OCI-LY3 (cell line): ENCODE results near the gene NEUROD2.

Experiments used
- H2AFZ ChIP-seq: fragments of 200-600, 300-600 bp; shearing (Covaris generic); 2 replicates; pipeline ENCODE4 v1.6.0; 2014; ENCODE audit warnings: antibody characterized with exemption, low read depth, low read length
- H3K27ac ChIP-seq: fragments of 200-600, 300-600 bp; sonication (generic); 2 replicates; pipeline ENCODE4 v1.5.1; 2014; ENCODE audit warnings: mild to moderate bottlenecking, low read length, moderate library complexity, mixed read lengths
- H3K27me3 ChIP-seq: fragments of 200-600, 300-600 bp; sonication (generic); 2 replicates; pipeline ENCODE4 v1.6.1; 2014; ENCODE audit warnings: low read depth, low read length, mixed read lengths
- H3K36me3 ChIP-seq: fragments of 200-600, 300-600 bp; sonication (generic); replicated peaks from 2 replicates; pipeline ENCODE3; 2014; ENCODE audit warnings: low read depth, low read length, mixed read lengths
- H3K4me1 ChIP-seq: fragments of 300-600, 200-600 bp; sonication (generic); 2 replicates; pipeline ENCODE4 v1.6.1; 2014; ENCODE audit warnings: low read length, mixed read lengths
- H3K4me2 ChIP-seq: fragments of 200-600, 300-600 bp; sonication (generic); 2 replicates; pipeline ENCODE4 v1.6.1; 2014; ENCODE audit warnings: low read length, mixed read lengths
- H3K4me3 ChIP-seq: fragments of 300-600, 200-600 bp; sonication (generic); 2 replicates; pipeline ENCODE4 v1.5.1; 2014; ENCODE audit warnings: antibody characterized with exemption, mild to moderate bottlenecking, low read length, moderate library complexity
- H3K79me2 ChIP-seq: fragments of 300-600, 200-600 bp; shearing (Covaris generic); 2 replicates; pipeline ENCODE4 v1.6.1; 2014; ENCODE audit warnings: mild to moderate bottlenecking, low read length, mixed read lengths
- H3K9ac ChIP-seq: fragments of 300-600, 200-600 bp; shearing (Covaris generic); 2 replicates; pipeline ENCODE4 v1.6.0; 2014; ENCODE audit warnings: mild to moderate bottlenecking, low read length, moderate library complexity
- H3K9me3 ChIP-seq: fragments of 200-600, 300-600 bp; shearing (Covaris generic); 2 replicates; pipeline ENCODE4 v1.6.1; 2014; ENCODE audit warnings: low read length, mixed read lengths; ENCODE audit not compliant: insufficient read depth
- H4K20me1 ChIP-seq: fragments of 200-600, 300-600 bp; sonication (generic); 2 replicates; pipeline ENCODE4 v1.6.1; 2016; ENCODE audit warnings: low read length, mixed read lengths; ENCODE audit not compliant: insufficient read depth
- CTCF ChIP-seq: fragments of 200-600, 300-600 bp; sonication (generic); IDR thresholded peaks from 2 replicates; pipeline ENCODE4 v1.5.1; 2014; ENCODE audit warnings: antibody characterized with exemption, low read length, low read depth
- EZH2phosphoT487 ChIP-seq: fragments of 200-600 bp; shearing (Covaris generic); IDR thresholded peaks from 2 replicates; pipeline ENCODE4 v1.6.1; 2018; ENCODE audit warnings: antibody characterized with exemption, mixed run types, low read depth

The NEUROD2 gene

DNA sequence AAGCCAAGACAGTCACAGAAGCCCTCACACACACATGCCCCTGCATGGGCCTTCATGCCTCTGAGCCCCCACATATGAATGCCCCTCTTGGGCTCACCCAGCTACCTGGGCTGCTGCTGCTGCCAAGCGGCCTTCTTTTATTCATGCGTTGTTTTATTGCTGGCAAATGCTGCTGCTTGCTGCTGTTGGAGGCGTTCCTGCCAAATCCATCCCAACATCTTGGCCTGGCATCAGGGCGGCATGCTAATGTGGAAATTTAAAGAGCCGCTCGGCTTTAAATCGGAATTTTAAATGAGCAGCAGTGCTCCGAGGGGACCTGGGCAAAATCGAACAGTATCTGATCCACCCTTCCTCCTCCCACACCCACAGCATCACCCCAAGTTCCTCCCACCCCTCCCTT is 39.0 kb downstream of the NEUROD2 start:
- no peaks in the 10 kb centered on the region for H3K79me2 ChIP-seq
- no peak overlapping the region for H3K27ac ChIP-seq
- no peak overlapping the region for H3K4me3 ChIP-seq
- H3K27me3 ChIP-seq, result no peaks in the 10 kb centered on the region
- H4K20me1 ChIP-seq, result no peaks in the 10 kb centered on the region
- peaks cover 66% of the 10 kb centered on the region for H3K36me3 ChIP-seq
- H3K9ac ChIP-seq, result no peak overlapping the region
- H3K4me2 ChIP-seq, result no peak overlapping the region
- TF ChIP-seq EZH2phosphoT487, result no peak
- no peak for TF ChIP-seq CTCF
- peaks cover 19% of the 10 kb centered on the region for H3K4me1 ChIP-seq
- H2AFZ ChIP-seq, result no peak overlapping the region
- H3K9me3 ChIP-seq, result peaks cover 5% of the 10 kb centered on the region; the same call in 1 of the 2 replicates

DNA sequence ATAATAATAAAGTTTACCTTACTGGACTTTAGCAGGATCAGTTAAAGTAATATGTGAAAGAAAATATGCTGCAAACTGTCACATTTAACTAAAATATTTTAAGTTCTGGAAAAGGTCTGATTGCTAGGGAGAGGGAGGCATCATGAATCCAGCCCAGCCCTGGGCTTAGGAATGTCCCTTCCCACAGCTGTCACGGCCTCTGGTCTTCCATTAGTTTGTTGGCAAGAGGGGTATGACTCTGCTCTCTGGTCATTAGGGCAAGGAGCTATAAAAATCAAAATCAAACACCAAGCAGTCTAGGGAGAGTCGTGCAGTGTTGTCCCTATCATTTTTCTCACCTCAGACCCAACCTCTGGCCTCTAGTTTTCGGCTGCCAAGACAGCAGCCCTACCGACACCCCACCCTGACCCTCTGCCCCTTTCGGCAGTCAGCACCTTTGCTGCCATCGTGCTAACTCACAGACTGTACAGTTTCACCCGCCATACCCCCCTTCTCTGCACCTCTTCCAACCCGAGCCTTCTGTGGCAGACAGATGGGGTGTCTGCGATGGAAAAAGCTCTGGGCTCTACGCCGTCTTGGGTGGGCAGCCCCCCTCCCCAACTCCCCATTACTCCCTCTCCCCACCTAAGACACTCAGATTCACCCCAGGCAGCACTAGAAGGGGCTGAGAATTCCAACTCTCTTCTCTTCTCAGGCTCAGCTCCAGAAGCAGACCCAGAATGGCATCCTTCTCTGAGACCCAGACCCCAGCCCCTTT is 41.4 kb downstream of the NEUROD2 start:
- no peak overlapping the region for H3K4me2 ChIP-seq
- no peak overlapping the region for H2AFZ ChIP-seq
- H3K9ac ChIP-seq, result no peak overlapping the region
- no peaks in the 10 kb centered on the region for H3K79me2 ChIP-seq
- H3K27me3 ChIP-seq, result no peaks in the 10 kb centered on the region
- H4K20me1 ChIP-seq, result no peaks in the 10 kb centered on the region
- peaks cover 4% of the 10 kb centered on the region; the same call in 1 of the 2 replicates for H3K9me3 ChIP-seq
- H3K4me1 ChIP-seq, result peaks cover 34% of the 10 kb centered on the region
- H3K27ac ChIP-seq, result no peak overlapping the region
- peaks cover 57% of the 10 kb centered on the region for H3K36me3 ChIP-seq
- TF ChIP-seq EZH2phosphoT487 (no peak), CTCF (no peak)
- no peak overlapping the region for H3K4me3 ChIP-seq

DNA sequence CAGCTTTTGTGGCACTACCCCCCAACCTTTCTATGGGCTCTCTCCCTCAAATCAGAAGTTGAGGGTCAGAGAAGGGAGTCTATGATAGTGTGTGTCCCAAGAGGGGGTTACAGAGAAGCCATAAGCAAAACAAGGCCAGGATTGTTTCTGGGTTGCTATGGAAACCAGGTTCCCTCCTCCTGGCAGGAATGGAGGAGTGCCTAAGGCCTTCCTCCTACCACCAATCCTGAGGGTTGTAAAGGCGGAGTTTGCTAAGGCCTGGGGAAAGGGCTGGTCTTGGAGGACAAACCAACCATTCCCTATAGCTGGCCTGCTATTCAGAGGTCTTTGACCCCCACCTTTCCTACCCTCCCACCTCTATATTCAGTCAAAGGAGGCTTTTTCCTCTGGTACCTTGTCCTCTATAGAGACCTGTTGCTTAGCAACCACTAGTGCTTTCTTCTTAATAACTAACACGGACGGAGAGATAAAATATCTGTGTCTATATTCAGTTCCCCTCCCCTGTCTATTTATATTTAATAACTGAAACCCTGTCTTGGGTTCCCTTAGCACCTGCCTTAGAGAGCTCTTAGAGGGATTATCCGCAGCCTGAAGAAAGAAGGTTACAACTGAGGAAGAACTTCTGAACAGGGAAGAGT is 43.4 kb downstream of the NEUROD2 start:
- peaks cover 34% of the 10 kb centered on the region for H3K4me1 ChIP-seq
- peaks cover 46% of the 10 kb centered on the region for H3K36me3 ChIP-seq
- no peaks in the 10 kb centered on the region for H3K79me2 ChIP-seq
- H2AFZ ChIP-seq, result no peak overlapping the region
- no peaks in the 10 kb centered on the region for H4K20me1 ChIP-seq
- TF ChIP-seq CTCF (no peak), EZH2phosphoT487 (no peak)
- H3K4me3 ChIP-seq, result peak overlapping the region; percentile 67
- peak overlapping the region; percentile 72 for H3K4me2 ChIP-seq
- H3K9me3 ChIP-seq, result no peaks in the 10 kb centered on the region
- H3K9ac ChIP-seq, result peak overlapping the region; percentile 55
- peak overlapping the region; percentile 75 for H3K27ac ChIP-seq
- no peaks in the 10 kb centered on the region for H3K27me3 ChIP-seq

DNA sequence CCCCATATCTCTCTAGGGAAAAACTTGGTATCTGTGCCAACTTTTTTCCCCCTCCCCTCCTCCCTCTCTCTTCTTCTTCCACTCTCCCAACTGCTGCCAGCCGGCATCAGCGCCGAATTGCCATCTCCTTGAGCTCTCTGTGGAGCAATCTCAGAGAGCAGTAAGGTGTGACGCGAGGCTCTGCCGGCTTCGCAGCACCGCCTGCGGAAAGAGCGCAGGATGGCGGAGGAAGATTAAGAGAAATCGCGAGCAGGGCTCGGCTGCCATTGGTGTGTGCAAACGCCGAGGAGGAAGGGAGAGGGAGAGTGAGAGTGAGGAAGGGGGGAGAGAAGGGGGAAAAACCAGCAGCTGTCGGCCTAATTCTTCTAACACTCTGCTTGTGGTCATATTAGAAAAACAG is 44.2 kb downstream of the NEUROD2 start:
- peaks cover 34% of the 10 kb centered on the region for H3K4me1 ChIP-seq
- peak overlapping the region; percentile 75 for H3K27ac ChIP-seq
- no peaks in the 10 kb centered on the region for H3K27me3 ChIP-seq
- H2AFZ ChIP-seq, result 0 out of 2 replicates have a peak overlapping the region, but pooled peaks have one; percentile 33
- H3K9me3 ChIP-seq, result no peaks in the 10 kb centered on the region
- TF ChIP-seq CTCF (no peak), EZH2phosphoT487 (no peak)
- peaks cover 39% of the 10 kb centered on the region for H3K36me3 ChIP-seq
- peak overlapping the region; percentile 72 for H3K4me2 ChIP-seq
- peak overlapping the region; percentile 67 for H3K4me3 ChIP-seq
- H4K20me1 ChIP-seq, result no peaks in the 10 kb centered on the region
- no peaks in the 10 kb centered on the region for H3K79me2 ChIP-seq
- peak overlapping the region; percentile 55 for H3K9ac ChIP-seq
